Aorta (tissue), 5 donors: ENCODE measurements around the gene ATP5F1C. TPM values are rescaled to one million over a fixed set of nuclear protein-coding genes. Genes with fewer than 3 reads are reported as not detected.

Experiments used
- ATAC-seq: fragments of 200-7000 bp; cut with Tn5 transposase; one replicate; pipeline ENCODE4 v1.9.1; 2022; ENCODE audit warnings: moderate library complexity; ENCODE audit not compliant: low FRiP score
- DNase-seq, 2 donors: peaks; one replicate each; pipeline ENCODE4 v3.0.0-alpha.2; 2020
- H3K27ac ChIP-seq, 2 donors: one replicate each; pipeline ENCODE4 v1.5.1; 2013; ENCODE audit warnings: low read length in 2 of 2, mild to moderate bottlenecking in 2 of 2, moderate library complexity in 2 of 2, control low read depth in 1 of 2, inconsistent platforms in 1 of 2, low read depth in 1 of 2
- H3K27me3 ChIP-seq, 2 donors: one replicate each; pipeline ENCODE4 v1.6.1; 2013; ENCODE audit warnings: control low read depth in 1 of 2, low read length in 1 of 2, mild to moderate bottlenecking in 1 of 2, moderate library complexity in 1 of 2; ENCODE audit not compliant: insufficient read depth in 2 of 2, control insufficient read depth in 1 of 2
- H3K36me3 ChIP-seq, 2 donors: one replicate each; pipeline ENCODE4 v1.6.1; 2013; ENCODE audit warnings: control low read depth in 1 of 2, low read length in 1 of 2, mild to moderate bottlenecking in 1 of 2; ENCODE audit not compliant: insufficient read depth in 2 of 2, control insufficient read depth in 1 of 2
- H3K4me1 ChIP-seq, 2 donors: one replicate each; pipeline ENCODE4 v1.6.1; 2013; ENCODE audit warnings: low read length in 2 of 2, control low read depth in 1 of 2, mild to moderate bottlenecking in 1 of 2, moderate library complexity in 1 of 2; ENCODE audit not compliant: insufficient read depth in 2 of 2, control insufficient read depth in 1 of 2
- H3K4me3 ChIP-seq, 2 donors: one replicate each; pipeline ENCODE4 v1.5.1; 2013; ENCODE audit warnings: low read length in 2 of 2, control low read depth in 1 of 2, mild to moderate bottlenecking in 1 of 2
- H3K9me3 ChIP-seq: one replicate; pipeline ENCODE4 v1.6.1; 2013; ENCODE audit warnings: mild to moderate bottlenecking, low read length; ENCODE audit not compliant: control insufficient read depth
- WGBS, 2 donors: extraction: QIAGEN DNeasy Blood & Tissue Kit; methylation state at CpG; one replicate each; pipeline ENCODE4 v1.1.7; 2013; 5-methylcytosine and 5-hydroxymethylcytosine counted together
- intact Hi-C, 2 donors: fragments of 100-400 bp; cut with DNase I; formaldehyde crosslinking; loops; one replicate each; pipeline versions ENCODE4 v1.14.2 to v1.15.0; 2022
- polyA plus RNA-seq, 2 donors: library from polyadenylated mRNA; stranded (reverse); fragments of 200-250 nt; gene quantifications; one replicate each; pipeline ENCODE4 v1.2.3, GENCODE V29; 2013
- total RNA-seq, 2 donors: library from RNA; stranded (reverse); fragmentation: NEBNext Ultra II Directional; extraction: Animal tissue kit (Norgen Biotek cat#: 25700); gene quantifications; one replicate each; pipeline ENCODE4 v1.2.1, GENCODE V29; 2021
- donor health status: healthy with polysubstance abuse.
- donor health status: Bipolar disorder and iron deficiency.
- donor health status: DM: no; HTN: no; CAD: no.
- donor health status: DM: no; HTN: no; CAD: no.
- donor health status: DM: yes; HTN: yes; CAD: no.

ATP5F1C gene
- total and polyA plus RNA-seq, 4 donors, result 133 to 306 (median 174) TPM

DNA sequence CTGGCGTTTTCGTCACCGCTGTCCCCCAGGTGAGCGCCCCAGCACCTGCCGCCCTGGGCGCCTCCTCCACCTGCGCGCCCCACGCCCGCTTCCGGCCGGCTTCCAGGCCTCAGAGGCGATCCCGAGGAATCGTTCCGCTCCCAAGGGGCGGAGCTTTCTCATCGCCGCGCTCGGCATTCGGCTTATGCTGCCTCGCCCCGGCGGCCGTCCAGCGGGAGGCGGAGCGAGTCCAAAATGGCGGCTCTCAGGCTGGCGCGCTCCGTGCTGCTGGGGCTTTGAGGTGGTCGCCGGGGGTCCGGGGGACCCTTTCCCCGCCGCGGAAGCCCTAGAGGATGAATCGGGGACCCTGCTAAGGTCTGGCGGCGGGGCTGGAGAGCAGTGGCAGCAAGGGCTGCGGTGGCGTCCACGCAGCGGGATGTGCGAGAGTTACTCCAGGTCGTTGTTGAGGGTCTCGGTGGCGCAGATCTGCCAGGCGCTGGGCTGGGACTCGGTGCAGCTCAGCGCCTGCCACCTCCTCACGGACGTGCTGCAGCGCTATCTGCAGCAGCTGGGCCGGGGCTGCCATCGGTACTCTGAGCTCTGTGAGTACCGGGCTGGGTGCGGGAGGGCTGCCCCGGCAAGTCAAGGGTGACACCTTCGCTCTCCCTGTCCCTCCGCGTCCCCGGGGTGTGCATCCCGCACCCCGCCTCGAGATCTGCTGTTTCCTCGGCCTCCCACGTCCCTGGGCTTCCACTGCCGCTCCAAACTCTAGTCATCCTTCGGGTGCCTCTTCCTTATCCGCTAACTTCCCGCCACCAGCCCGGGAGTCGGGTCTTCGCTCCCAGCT lies 30.5 kb downstream of the ATP5F1C start, which contains the start of gene TAF3:
TSS of gene TAF3 (plus strand) at position 211 of the 826 bp plus-strand sequence. CDS start at position 416, 205 bp downstream.
- Histone ChIP-seq H3K4me3 (peak within 1 kb of the TSS; percentile 87 to 93), H3K27ac (peak within 1 kb of the TSS in 1 of 2 donors; percentile 65), H3K4me1 (no peaks in the 10 kb centered on the region), H3K36me3 (no peaks in the 10 kb centered on the region), H3K9me3 (no peaks in the 10 kb centered on the region), H3K27me3 (no peaks in the 10 kb centered on the region)
- 0 to 1% methylated on average over 71 to 77 of the region's 77 CpGs for WGBS, 2 donors
- intact Hi-C loops, result loop anchor here (1.0 to 10.0 kb wide), 4 partner anchors 30 to 294 kb away; partner anchors contain the start of gene ATP5F1C (in 2 of the 2)
- peak; percentile 95 to 97 for DNase-seq
- ATAC-seq, result peak; percentile 96

DNA sequence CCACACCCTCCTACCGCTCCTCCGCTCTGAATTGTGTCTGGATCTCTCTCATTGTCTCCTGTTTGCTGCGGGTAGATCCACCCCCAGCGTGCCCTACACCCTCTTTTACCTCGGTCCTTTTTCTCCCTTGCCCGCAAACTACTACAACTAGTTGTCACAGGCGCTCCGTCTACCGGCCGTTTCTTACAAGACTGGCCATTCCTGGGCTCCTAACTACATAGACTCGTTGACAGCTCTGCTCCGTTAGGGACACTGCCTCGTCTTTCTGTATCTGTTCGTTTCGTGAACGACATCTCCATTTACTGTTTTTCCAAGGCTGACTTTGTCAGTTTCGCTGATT lies 31.1 kb downstream of the ATP5F1C start:
- 0 to 1% methylated on average over 17 of the region's 17 CpGs for WGBS, 2 donors
- peak; percentile 69 for ATAC-seq
- no peak overlapping the region for H3K27ac ChIP-seq

DNA sequence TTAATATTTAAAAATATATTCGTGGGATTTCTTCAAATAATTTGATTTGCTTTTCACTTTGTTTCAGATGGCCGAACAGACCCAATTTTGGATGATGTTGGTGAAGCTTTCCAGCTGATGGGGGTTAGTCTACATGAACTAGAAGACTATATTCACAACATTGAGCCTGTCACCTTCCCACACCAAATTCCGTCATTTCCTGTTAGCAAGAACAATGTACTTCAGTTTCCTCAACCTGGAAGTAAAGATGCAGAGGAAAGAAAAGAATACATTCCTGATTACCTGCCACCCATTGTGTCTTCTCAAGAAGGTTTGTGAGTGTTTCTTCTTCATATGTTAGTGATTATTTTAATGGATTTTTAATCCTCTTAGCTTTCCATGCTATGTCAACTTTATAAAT lies 36.3 kb downstream of the ATP5F1C start:
- H3K4me3 ChIP-seq, result no peak overlapping the region
- H3K4me1 ChIP-seq, result no peaks in the 10 kb centered on the region
- peaks cover 0 to 4% of the 10 kb centered on the region in 2 donors for H3K36me3 ChIP-seq
- no peaks in the 10 kb centered on the region for H3K27me3 ChIP-seq
- WGBS, 2 donors, result 75 to 93% methylated on average over 3 of the region's 3 CpGs
- no peak for ATAC-seq
- DNase-seq, result no peak
- intact Hi-C loops, result no loop called here
- H3K27ac ChIP-seq, result no peak overlapping the region
- no peaks in the 10 kb centered on the region for H3K9me3 ChIP-seq

More for the DNA sequence above, 31.1 kb downstream of the ATP5F1C start:
- Histone ChIP-seq H3K4me1 (no peaks in the 10 kb centered on the region), H3K4me3 (peak overlapping the region; percentile 86 to 87), H3K27me3 (no peaks in the 10 kb centered on the region), H3K9me3 (no peaks in the 10 kb centered on the region), H3K36me3 (no peaks in the 10 kb centered on the region)
- intact Hi-C loops, result loop anchor here in 1 of 2 donors (2.0 to 10.0 kb wide), 3 partner anchors 30 to 294 kb away; partner anchors contain the start of gene ATP5F1C
- peak in 1 of 2 donors; percentile 49 for DNase-seq

DNA sequence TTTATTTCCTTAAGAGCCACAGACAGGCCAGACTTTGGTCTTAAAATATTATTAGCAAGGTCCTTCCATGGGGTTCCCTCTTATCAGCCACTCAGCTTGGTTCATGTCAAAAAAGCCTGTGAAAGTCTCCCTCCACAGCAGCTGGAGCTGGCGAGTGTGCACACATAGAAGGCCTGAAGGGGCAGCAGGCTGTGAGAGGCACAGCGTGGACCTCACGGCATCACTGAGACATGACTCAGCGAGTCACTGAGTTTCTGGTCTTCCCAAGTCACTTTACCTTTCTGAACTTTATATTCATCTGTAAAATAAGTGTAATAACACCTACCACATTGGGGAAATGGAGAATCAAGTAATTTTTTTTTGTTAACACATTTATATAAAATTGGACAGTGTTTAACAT lies 39.0 kb downstream of the ATP5F1C start:
- H3K9me3 ChIP-seq, result no peaks in the 10 kb centered on the region
- H3K27ac ChIP-seq, result no peak overlapping the region
- H3K4me3 ChIP-seq, result no peak overlapping the region
- H3K4me1 ChIP-seq, result no peaks in the 10 kb centered on the region
- ATAC-seq (no peak), DNase-seq (no peak)
- no peaks in the 10 kb centered on the region for H3K27me3 ChIP-seq
- 66 to 77% methylated on average over 4 of the region's 4 CpGs for whole genome bisulfite sequencing, 2 donors
- intact Hi-C loops, result no loop called here
- peaks cover 0 to 4% of the 10 kb centered on the region in 2 donors for H3K36me3 ChIP-seq

DNA sequence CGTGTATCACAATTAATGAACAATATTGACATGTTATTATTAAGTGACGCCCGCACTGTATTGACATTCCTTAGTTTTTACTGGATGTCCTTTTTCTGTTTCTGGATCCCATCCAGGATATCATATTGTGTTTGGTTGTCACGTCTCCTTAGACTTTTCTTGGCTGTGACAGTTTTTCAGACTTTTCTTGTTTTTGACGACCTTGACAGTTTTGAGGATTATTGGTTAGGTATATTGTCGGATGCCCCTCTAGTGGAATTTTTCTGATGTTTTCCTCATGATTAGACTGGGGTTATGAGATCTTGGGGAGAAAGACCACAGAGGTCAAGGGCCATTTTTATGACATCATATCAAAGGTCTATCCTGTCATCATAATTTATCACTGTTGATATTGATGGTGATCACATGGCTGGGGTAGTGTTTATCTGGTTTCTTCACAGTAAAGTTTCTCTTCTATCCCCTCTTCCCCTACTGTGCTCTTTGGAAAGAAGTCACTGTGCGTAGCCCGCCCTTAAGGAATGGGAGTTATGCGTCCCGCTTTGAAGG lies 41.4 kb downstream of the ATP5F1C start:
- ATAC-seq (no peak), DNase-seq (no peak)
- no peak overlapping the region for H3K4me3 ChIP-seq
- H3K9me3 ChIP-seq, result no peaks in the 10 kb centered on the region
- H3K27me3 ChIP-seq, result no peaks in the 10 kb centered on the region
- H3K4me1 ChIP-seq, result no peaks in the 10 kb centered on the region
- H3K27ac ChIP-seq, result no peak overlapping the region
- 86 to 90% methylated on average over 10 of the region's 10 CpGs for WGBS, 2 donors
- intact Hi-C loops, result no loop called here
- H3K36me3 ChIP-seq, result peaks cover 0 to 4% of the 10 kb centered on the region in 2 donors

DNA sequence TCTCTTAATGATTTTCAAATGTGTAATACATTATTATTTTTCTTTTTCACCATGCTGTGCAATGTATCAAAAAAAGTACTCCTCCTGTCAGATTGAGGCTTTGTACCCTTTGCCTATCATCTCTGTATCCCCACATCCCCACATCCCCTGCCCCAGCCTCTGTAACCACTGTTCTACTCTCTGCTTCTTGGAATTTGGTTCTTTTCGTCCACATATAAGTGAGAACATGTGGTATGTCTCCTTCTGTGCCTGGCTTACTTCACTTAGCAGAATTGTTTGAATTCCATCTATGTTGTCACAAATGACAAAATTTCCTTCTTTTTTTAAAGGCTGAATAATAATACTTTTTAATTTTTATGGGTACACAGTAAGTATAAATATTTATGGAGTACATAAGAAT lies 44.1 kb downstream of the ATP5F1C start:
- intact Hi-C loops, result no loop called here
- no peak overlapping the region for H3K27ac ChIP-seq
- no peaks in the 10 kb centered on the region for H3K36me3 ChIP-seq
- H3K27me3 ChIP-seq, result no peaks in the 10 kb centered on the region
- WGBS, 2 donors, result 11 to 15% methylated on average over 1 of the region's 1 CpG
- no peaks in the 10 kb centered on the region for H3K4me1 ChIP-seq
- H3K9me3 ChIP-seq, result no peaks in the 10 kb centered on the region
- DNase-seq (no peak), ATAC-seq (no peak)
- no peak overlapping the region for H3K4me3 ChIP-seq

DNA sequence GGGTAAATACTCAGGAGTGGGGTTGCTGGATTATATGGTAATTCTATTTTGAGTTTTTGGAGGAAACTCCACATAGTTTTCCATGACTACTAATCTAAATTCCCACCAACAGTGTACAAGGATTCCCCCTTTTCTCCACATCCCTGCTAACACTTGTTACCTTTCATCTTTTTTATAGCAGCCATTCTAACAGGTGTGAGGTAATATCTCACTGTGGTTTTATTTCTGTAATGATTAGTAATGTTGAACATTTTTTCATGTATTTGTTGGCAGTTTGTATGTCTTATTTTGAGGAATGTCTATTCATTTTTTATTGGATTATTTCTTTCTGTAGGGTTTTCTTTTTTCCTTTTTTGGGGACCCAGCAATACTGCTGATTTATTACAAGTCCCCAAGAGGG lies 45.2 kb downstream of the ATP5F1C start:
- no peak overlapping the region for H3K27ac ChIP-seq
- no peak overlapping the region for H3K4me3 ChIP-seq
- no peaks in the 10 kb centered on the region for H3K27me3 ChIP-seq
- DNase-seq (no peak), ATAC-seq (no peak)
- no peaks in the 10 kb centered on the region for H3K9me3 ChIP-seq
- intact Hi-C loops, result no loop called here
- no peaks in the 10 kb centered on the region for H3K36me3 ChIP-seq
- no peaks in the 10 kb centered on the region for H3K4me1 ChIP-seq

DNA sequence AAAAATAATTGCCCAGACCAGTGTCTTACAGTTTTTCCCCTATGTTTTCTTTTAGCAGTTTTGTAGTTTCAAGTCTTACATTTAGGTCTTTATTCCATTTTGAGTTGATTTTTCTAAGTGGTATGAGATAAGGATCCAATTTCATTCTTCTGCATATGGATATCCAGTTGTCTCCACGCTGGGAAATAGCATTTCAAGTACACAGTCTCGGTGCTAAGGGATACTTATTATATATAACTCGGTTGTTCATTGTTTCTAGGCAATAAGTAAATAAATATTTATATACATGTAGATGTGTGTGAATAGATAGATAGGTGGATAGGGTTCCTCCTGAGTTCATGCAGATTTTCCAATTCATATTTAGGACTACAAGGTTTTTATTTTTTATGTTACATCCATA lies 46.3 kb downstream of the ATP5F1C start:
- ATAC-seq (no peak), DNase-seq (no peak)
- Histone ChIP-seq H3K36me3 (no peaks in the 10 kb centered on the region), H3K4me3 (no peak overlapping the region), H3K9me3 (no peaks in the 10 kb centered on the region), H3K4me1 (no peaks in the 10 kb centered on the region), H3K27me3 (no peaks in the 10 kb centered on the region), H3K27ac (no peak overlapping the region)
- WGBS, 2 donors, result 93 to 94% methylated on average over 3 of the region's 3 CpGs
- intact Hi-C loops, result no loop called here

DNA sequence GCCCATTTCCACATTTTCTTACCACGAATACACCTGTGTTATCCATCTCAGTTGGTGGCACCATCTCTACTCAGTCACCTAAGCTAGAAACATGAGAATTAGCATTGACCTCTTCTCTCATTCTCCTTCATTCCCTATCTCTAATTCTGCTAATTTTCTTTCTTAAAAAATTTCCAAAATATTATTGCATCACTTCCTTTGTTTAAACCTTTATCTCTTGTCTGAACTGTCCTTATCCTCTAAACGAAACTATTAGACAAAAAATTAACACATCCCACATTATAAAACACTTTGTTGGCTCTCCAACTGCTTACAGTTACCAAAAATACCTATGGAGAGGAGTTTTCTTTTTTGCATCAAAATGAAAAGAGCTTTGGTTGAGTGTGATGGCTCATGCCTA lies 48.6 kb downstream of the ATP5F1C start:
- H3K4me3 ChIP-seq, result no peak overlapping the region
- H3K9me3 ChIP-seq, result no peaks in the 10 kb centered on the region
- H3K4me1 ChIP-seq, result no peaks in the 10 kb centered on the region
- no peaks in the 10 kb centered on the region for H3K27me3 ChIP-seq
- WGBS, 2 donors, result 91 to 94% methylated on average over 2 of the region's 2 CpGs
- no peak overlapping the region for H3K27ac ChIP-seq
- no peaks in the 10 kb centered on the region for H3K36me3 ChIP-seq
- intact Hi-C loops, result no loop called here
- DNase-seq (no peak), ATAC-seq (no peak)
